ENCODE data around the gene GSTM3. TPM values are rescaled to one million over a fixed set of nuclear protein-coding genes. Genes with fewer than 3 reads are reported as not detected.

Gene GSTM3
- total and polyA plus RNA-seq, 2 of the 13 experiments (the other 11 are each of a cell fraction or from before 2014, with no cell fraction given) = 127 to 142 TPM

DNA sequence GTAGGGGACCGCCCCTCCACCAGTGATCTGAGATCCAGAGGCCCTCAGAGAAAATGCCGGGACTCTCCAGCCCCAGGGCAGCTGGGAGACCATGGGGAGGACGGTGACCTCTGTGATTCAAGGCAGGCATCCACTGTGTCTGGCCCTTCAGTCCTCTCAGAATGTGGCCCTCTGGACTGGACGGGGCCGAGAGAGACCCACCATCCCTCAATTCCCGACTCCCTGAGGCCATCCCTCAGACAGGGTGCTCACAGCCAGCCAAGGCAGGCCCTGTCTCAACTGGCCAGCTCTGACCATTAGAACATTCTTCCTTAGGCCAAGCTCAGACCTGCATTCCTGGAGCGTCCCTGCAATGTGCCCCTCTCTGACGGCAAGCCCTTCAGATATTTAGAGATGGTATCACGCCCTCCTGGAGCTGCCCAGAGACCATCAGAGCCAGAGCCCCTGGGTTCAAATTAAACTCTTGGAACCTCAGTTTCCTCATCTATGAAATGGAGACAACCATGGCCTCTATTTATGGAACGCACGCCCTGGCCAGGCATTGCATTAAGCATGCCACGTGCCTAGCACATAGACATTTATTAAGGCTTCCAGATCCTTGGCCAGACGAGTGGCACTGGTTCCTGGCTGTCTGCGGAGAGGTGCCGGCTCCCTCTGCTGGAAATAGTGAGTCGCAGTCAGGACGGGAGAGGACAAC lies 32.5 kb upstream of the GSTM3 start (continued):
- TF ChIP-seq, protein P1, sequence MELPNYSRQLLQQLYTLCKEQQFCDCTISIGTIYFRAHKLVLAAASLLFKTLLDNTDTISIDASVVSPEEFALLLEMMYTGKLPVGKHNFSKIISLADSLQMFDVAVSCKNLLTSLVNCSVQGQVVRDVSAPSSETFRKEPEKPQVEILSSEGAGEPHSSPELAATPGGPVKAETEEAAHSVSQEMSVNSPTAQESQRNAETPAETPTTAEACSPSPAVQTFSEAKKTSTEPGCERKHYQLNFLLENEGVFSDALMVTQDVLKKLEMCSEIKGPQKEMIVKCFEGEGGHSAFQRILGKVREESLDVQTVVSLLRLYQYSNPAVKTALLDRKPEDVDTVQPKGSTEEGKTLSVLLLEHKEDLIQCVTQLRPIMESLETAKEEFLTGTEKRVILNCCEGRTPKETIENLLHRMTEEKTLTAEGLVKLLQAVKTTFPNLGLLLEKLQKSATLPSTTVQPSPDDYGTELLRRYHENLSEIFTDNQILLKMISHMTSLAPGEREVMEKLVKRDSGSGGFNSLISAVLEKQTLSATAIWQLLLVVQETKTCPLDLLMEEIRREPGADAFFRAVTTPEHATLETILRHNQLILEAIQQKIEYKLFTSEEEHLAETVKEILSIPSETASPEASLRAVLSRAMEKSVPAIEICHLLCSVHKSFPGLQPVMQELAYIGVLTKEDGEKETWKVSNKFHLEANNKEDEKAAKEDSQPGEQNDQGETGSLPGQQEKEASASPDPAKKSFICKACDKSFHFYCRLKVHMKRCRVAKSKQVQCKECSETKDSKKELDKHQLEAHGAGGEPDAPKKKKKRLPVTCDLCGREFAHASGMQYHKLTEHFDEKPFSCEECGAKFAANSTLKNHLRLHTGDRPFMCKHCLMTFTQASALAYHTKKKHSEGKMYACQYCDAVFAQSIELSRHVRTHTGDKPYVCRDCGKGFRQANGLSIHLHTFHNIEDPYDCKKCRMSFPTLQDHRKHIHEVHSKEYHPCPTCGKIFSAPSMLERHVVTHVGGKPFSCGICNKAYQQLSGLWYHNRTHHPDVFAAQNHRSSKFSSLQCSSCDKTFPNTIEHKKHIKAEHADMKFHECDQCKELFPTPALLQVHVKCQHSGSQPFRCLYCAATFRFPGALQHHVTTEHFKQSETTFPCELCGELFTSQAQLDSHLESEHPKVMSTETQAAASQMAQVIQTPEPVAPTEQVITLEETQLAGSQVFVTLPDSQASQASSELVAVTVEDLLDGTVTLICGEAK (IDR thresholded peaks at IDR 0.05) = no peak
- TF ChIP-seq, protein P1 (CRISPR knock-in tag; IDR thresholded peaks at IDR 0.05) = no peak
- TF ChIP-seq ELF1 (CRISPR knock-in tag; IDR thresholded peaks at IDR 0.05) = peak; percentile 47; the same call in 1 of the 2 replicates
- TF ChIP-seq, protein P2, sequence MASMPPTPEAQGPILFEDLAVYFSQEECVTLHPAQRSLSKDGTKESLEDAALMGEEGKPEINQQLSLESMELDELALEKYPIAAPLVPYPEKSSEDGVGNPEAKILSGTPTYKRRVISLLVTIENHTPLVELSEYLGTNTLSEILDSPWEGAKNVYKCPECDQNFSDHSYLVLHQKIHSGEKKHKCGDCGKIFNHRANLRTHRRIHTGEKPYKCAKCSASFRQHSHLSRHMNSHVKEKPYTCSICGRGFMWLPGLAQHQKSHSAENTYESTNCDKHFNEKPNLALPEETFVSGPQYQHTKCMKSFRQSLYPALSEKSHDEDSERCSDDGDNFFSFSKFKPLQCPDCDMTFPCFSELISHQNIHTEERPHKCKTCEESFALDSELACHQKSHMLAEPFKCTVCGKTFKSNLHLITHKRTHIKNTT (CRISPR knock-in tag; IDR thresholded peaks at IDR 0.05) = no peak
- no peak for TF ChIP-seq ZIK1 (CRISPR knock-in tag; IDR thresholded peaks at IDR 0.05; ENCODE audit: borderline replicate concordance, low read depth)
- no peak for TF ChIP-seq ZNF766 (CRISPR knock-in tag; IDR thresholded peaks at IDR 0.05; ENCODE audit: borderline replicate concordance)
- TF ChIP-seq XBP1 (CRISPR knock-in tag; IDR thresholded peaks at IDR 0.05) = no peak
- TF ChIP-seq ZNF569 (CRISPR knock-in tag; IDR thresholded peaks at IDR 0.05; ENCODE audit: borderline replicate concordance) = no peak
- no peak for TF ChIP-seq SMAD9 (CRISPR knock-in tag; IDR thresholded peaks at IDR 0.05)
- TF ChIP-seq CREB1 (IDR thresholded peaks at IDR 0.05) = no peak
- no peak for TF ChIP-seq CREB1 (CRISPR knock-in tag; IDR thresholded peaks at IDR 0.05)
- TF ChIP-seq HCFC1 (IDR thresholded peaks at IDR 0.05; ENCODE audit: low read depth, low read length) = no peak
- TF ChIP-seq KDM5A (IDR thresholded peaks at IDR 0.05; ENCODE audit: borderline replicate concordance, low read length) = no peak
- TF ChIP-seq NR3C1 (CRISPR knock-in tag; IDR thresholded peaks at IDR 0.05) = no peak
- TF ChIP-seq, protein P3, sequence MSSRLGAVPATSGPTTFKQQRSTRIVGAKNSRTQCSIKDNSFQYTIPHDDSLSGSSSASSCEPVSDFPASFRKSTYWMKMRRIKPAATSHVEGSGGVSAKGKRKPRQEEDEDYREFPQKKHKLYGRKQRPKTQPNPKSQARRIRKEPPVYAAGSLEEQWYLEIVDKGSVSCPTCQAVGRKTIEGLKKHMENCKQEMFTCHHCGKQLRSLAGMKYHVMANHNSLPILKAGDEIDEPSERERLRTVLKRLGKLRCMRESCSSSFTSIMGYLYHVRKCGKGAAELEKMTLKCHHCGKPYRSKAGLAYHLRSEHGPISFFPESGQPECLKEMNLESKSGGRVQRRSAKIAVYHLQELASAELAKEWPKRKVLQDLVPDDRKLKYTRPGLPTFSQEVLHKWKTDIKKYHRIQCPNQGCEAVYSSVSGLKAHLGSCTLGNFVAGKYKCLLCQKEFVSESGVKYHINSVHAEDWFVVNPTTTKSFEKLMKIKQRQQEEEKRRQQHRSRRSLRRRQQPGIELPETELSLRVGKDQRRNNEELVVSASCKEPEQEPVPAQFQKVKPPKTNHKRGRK (CRISPR knock-in tag; IDR thresholded peaks at IDR 0.05) = no peak
- TF ChIP-seq, protein P4, sequence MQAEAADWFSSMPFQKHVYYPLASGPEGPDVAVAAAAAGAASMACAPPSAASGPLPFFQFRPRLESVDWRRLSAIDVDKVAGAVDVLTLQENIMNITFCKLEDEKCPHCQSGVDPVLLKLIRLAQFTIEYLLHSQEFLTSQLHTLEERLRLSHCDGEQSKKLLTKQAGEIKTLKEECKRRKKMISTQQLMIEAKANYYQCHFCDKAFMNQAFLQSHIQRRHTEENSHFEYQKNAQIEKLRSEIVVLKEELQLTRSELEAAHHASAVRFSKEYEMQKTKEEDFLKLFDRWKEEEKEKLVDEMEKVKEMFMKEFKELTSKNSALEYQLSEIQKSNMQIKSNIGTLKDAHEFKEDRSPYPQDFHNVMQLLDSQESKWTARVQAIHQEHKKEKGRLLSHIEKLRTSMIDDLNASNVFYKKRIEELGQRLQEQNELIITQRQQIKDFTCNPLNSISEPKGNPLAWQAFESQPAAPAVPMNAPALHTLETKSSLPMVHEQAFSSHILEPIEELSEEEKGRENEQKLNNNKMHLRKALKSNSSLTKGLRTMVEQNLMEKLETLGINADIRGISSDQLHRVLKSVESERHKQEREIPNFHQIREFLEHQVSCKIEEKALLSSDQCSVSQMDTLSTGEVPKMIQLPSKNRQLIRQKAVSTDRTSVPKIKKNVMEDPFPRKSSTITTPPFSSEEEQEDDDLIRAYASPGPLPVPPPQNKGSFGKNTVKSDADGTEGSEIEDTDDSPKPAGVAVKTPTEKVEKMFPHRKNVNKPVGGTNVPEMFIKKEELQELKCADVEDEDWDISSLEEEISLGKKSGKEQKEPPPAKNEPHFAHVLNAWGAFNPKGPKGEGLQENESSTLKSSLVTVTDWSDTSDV (CRISPR knock-in tag; IDR thresholded peaks at IDR 0.05) = no peak

Data from HepG2 (cell line).